Pancreas (tissue), 10 donors: ENCODE results near the gene SCG2. TPM values are rescaled to one million over a fixed set of nuclear protein-coding genes. Genes with fewer than 3 reads are reported as not detected.

Experiments
- ATAC-seq, 4 donors: fragments of 200-7000 bp; cut with Tn5 transposase; one replicate each; pipeline versions ENCODE4 v1.8.0 to v1.9.1; 2020; ENCODE audit warnings: mild to moderate bottlenecking in 4 of 4, moderate library complexity in 4 of 4
- DNase-seq, 6 donors: peaks; one replicate each; pipeline ENCODE4 v3.0.0-alpha.2; 2020
- FAIRE-seq: peaks from 2 replicates; lab custom pipeline; 2012; peaks lifted over from hg19 to GRCh38; lab: Jason Lieb, UNC
- H3K27ac ChIP-seq, 4 donors: fragments of 200-600 bp; sonication (generic); 1 replicate in 3 of 4; 2 replicates in 1 of 4; pipeline versions ENCODE4 v1.5.0 to v1.8.0; 2020
- H3K27me3 ChIP-seq, 4 donors: fragments of 200-600 bp; one replicate each; pipeline ENCODE4 v1.8.0; 2021
- H3K36me3 ChIP-seq, 3 donors: fragments of 200-600 bp; sonication (generic) in 1 of 3; one replicate each; pipeline versions ENCODE4 v1.5.0 to v1.8.0; 2020 to 2021
- H3K4me1 ChIP-seq, 3 donors: fragments of 200-600 bp; one replicate each; pipeline ENCODE4 v1.8.0; 2021
- H3K4me3 ChIP-seq, 4 donors: fragments of 200-600 bp; sonication (generic) in 2 of 4; one replicate each; pipeline versions ENCODE4 v1.5.0 to v1.8.0; 2020 to 2021
- H3K9me3 ChIP-seq, 4 donors: fragments of 200-600 bp; one replicate each; pipeline ENCODE4 v1.8.0; 2021
- CTCF ChIP-seq, 4 donors: fragments of 200-600 bp; sonication (generic) in 3 of 4; IDR thresholded peaks; one replicate each; pipeline versions ENCODE4 v1.5.0 to v1.8.0; 2021; ENCODE audit warnings: antibody characterized with exemption in 4 of 4
- WGBS, 2 donors: extraction: QIAGEN DNeasy Blood & Tissue Kit; methylation state at CpG; one replicate each; pipeline ENCODE4 v1.1.7; 2013; 5-methylcytosine and 5-hydroxymethylcytosine counted together
- intact Hi-C, 3 donors: fragments of 100-400 bp; cut with DNase I; formaldehyde crosslinking; loops; one replicate each; pipeline versions ENCODE4 v1.11.1 to v1.14.2; 2022
- polyA plus RNA-seq, 2 donors: library from polyadenylated mRNA; stranded (reverse); fragments of 200-250 nt; gene quantifications; one replicate each; pipeline ENCODE4 v1.2.3, GENCODE V29; 2013
- total RNA-seq, 6 donors: library from RNA; stranded (reverse); fragmentation: NEBNext Ultra II Directional in 4 of 6; extraction: Animal tissue kit (Norgen Biotek cat#: 25700) in 4 of 6; gene quantifications; one replicate each; pipeline versions ENCODE4 v1.2.1 to v1.2.4, GENCODE V29; 2021 to 2023
- donor health status: healthy with polysubstance abuse.
- donor health status: DM: no; HTN: no; CAD: no; lungs with moderate emphysema.
- donor health status: DM: no; HTN: no; CAD: no.
- donor health status: control.
- donor health status: control.
- donor health status: Bipolar disorder and iron deficiency.
- donor health status: DM: yes; HTN: yes; CAD: no.
- donor health status: DM: no; HTN: no; CAD: no.
- donor health status: DM: no; HTN: no; CAD: no.
- donor health status: DM: yes; HTN: yes; CAD: no.

Gene SCG2
- total and polyA plus RNA-seq, 8 donors: 4.4 to 189 (median 19.3) TPM

- Histone ChIP-seq H3K4me3 (no peak overlapping the region), H3K27ac (no peak overlapping the region), H3K9me3 (no peaks in the 10 kb centered on the region), H3K4me1 (no peaks in the 10 kb centered on the region), H3K36me3 (no peaks in the 10 kb centered on the region), H3K27me3 (no peaks in the 10 kb centered on the region)
- TF ChIP-seq CTCF (IDR thresholded peaks at IDR 0.05): no peak
- ATAC-seq (no peak), DNase-seq (no peak), FAIRE-seq (no peak)
- intact Hi-C loops: no loop called here
- WGBS, 2 donors: 48 to 56% methylated on average over 7 of the region's 7 CpGs
Observed at GRCh38 chr2:223621901-223622300, 19.7 kb upstream of the SCG2 start.

GRCh38 chr2:223619486-223620129, 17.4 kb upstream of the SCG2 start:
- no peak for TF ChIP-seq CTCF (IDR thresholded peaks at IDR 0.05)
- no peak for ATAC-seq
- no peak overlapping the region for H3K4me3 ChIP-seq
- no peaks in the 10 kb centered on the region for H3K4me1 ChIP-seq
- peaks cover 0 to 13% (median 0%) of the 10 kb centered on the region in 4 donors for H3K27me3 ChIP-seq
- H3K27ac ChIP-seq: no peak overlapping the region
- H3K36me3 ChIP-seq: no peaks in the 10 kb centered on the region
- FAIRE-seq: no peak
- WGBS, 2 donors: 54 to 62% methylated on average over 7 of the region's 7 CpGs
- intact Hi-C loops: no loop called here
- no peak for DNase-seq
- no peaks in the 10 kb centered on the region for H3K9me3 ChIP-seq

GRCh38 chr2:223618172-223619035, 16.2 kb upstream of the SCG2 start:
- Histone ChIP-seq H3K36me3 (no peaks in the 10 kb centered on the region), H3K4me3 (no peak overlapping the region), H3K4me1 (peaks cover 0 to 2% (median 0%) of the 10 kb centered on the region in 3 donors), H3K27ac (no peak overlapping the region), H3K27me3 (peaks cover 0 to 13% (median 0%) of the 10 kb centered on the region in 4 donors), H3K9me3 (no peaks in the 10 kb centered on the region)
- ATAC-seq (no peak), DNase-seq (no peak), FAIRE-seq (no peak)
- no peak for TF ChIP-seq CTCF (IDR thresholded peaks at IDR 0.05)
- intact Hi-C loops: no loop called here
- 20 to 23% methylated on average over 13 of the region's 13 CpGs for WGBS, 2 donors

- Histone ChIP-seq H3K4me3 (no peak overlapping the region), H3K36me3 (no peaks in the 10 kb centered on the region), H3K27me3 (peaks cover 0 to 13% (median 0%) of the 10 kb centered on the region in 4 donors), H3K27ac (no peak overlapping the region), H3K9me3 (no peaks in the 10 kb centered on the region), H3K4me1 (peaks cover 0 to 5% (median 0%) of the 10 kb centered on the region in 3 donors)
- intact Hi-C loops: no loop called here
- no peak for FAIRE-seq
- no peak for ATAC-seq
- TF ChIP-seq CTCF (IDR thresholded peaks at IDR 0.05): no peak
- 76 to 80% methylated on average over 1 of the region's 1 CpG for WGBS, 2 donors
- DNase-seq: no peak
Observed at GRCh38 chr2:223614534-223614933, 12.4 kb upstream of the SCG2 start.
